Measurements from ENCODE around the gene VIT. TPM values are rescaled to one million over a fixed set of nuclear protein-coding genes. Genes with fewer than 3 reads are reported as not detected.

Gene VIT
- total RNA-seq, 4 donors from 2014 or later: 21.3 to 42.7 (median 28.9) TPM

- ATAC-seq: no peak
- Histone ChIP-seq H3K27ac (no peak overlapping the region), H3K4me1 (no peaks in the 10 kb centered on the region), H3K27me3 (no peaks in the 10 kb centered on the region), H3K4me3 (no peak overlapping the region), H3K9me3 (no peaks in the 10 kb centered on the region), H3K36me3 (no peaks in the 10 kb centered on the region)
- TF ChIP-seq EP300 (IDR thresholded peaks at IDR 0.05) (no peak), POLR2AphosphoS5 (IDR thresholded peaks at IDR 0.05) (no peak), CTCF (IDR thresholded peaks at IDR 0.05) (no peak), POLR2A (IDR thresholded peaks at IDR 0.05) (no peak)
- 92 to 100% methylated on average over 2 of the region's 2 CpGs for WGBS, 2 donors (ENCODE audit: low coverage in 1 of 2)
Observed at GRCh38 chr2:36834203-36834602, 137.7 kb downstream of the VIT start.

- WGBS, 2 donors (ENCODE audit: low coverage in 1 of 2): 35 to 51% methylated on average over 4 to 5 of the region's 5 CpGs
- no peak for TF ChIP-seq EP300 (IDR thresholded peaks at IDR 0.05)
- TF ChIP-seq POLR2AphosphoS5 (IDR thresholded peaks at IDR 0.05): no peak
- no peak for TF ChIP-seq CTCF (IDR thresholded peaks at IDR 0.05)
- TF ChIP-seq POLR2A (IDR thresholded peaks at IDR 0.05): no peak
Observed at GRCh38 chr2:36834731-36835524, 138.4 kb downstream of the VIT start.

GRCh38 chr2:36839976-36840617 lies 143.6 kb downstream of the VIT start:
- H3K9me3 ChIP-seq: no peaks in the 10 kb centered on the region
- no peaks in the 10 kb centered on the region for H3K27me3 ChIP-seq
- TF ChIP-seq EP300 (IDR thresholded peaks at IDR 0.05) (no peak), POLR2A (IDR thresholded peaks at IDR 0.05) (no peak), POLR2AphosphoS5 (IDR thresholded peaks at IDR 0.05) (no peak), CTCF (IDR thresholded peaks at IDR 0.05) (no peak)
- H3K4me1 ChIP-seq: no peaks in the 10 kb centered on the region
- H3K4me3 ChIP-seq: no peak overlapping the region
- H3K27ac ChIP-seq: no peak overlapping the region
- ATAC-seq: no peak
- WGBS, 2 donors (ENCODE audit: low coverage in 1 of 2): 64 to 79% methylated on average over 3 of the region's 4 CpGs
- H3K36me3 ChIP-seq: peaks cover 0 to 20% of the 10 kb centered on the region in 2 donors

More at GRCh38 chr2:36834731-36835524, 138.4 kb downstream of the VIT start:
- no peaks in the 10 kb centered on the region for H3K36me3 ChIP-seq
- no peaks in the 10 kb centered on the region for H3K27me3 ChIP-seq
- no peak overlapping the region for H3K27ac ChIP-seq
- no peak for ATAC-seq
- no peaks in the 10 kb centered on the region for H3K4me1 ChIP-seq
- no peaks in the 10 kb centered on the region for H3K9me3 ChIP-seq
- H3K4me3 ChIP-seq: no peak overlapping the region

GRCh38 chr2:36843838-36844237 lies 147.3 kb downstream of the VIT start:
- no peaks in the 10 kb centered on the region for H3K27me3 ChIP-seq
- ATAC-seq: no peak
- no peak for TF ChIP-seq POLR2A (IDR thresholded peaks at IDR 0.05)
- TF ChIP-seq CTCF (IDR thresholded peaks at IDR 0.05): no peak
- no peak for TF ChIP-seq EP300 (IDR thresholded peaks at IDR 0.05)
- TF ChIP-seq POLR2AphosphoS5 (IDR thresholded peaks at IDR 0.05): no peak

GRCh38 chr2:36849265-36849664 lies 152.8 kb downstream of the VIT start:
- no peak overlapping the region for H3K27ac ChIP-seq
- no peaks in the 10 kb centered on the region for H3K27me3 ChIP-seq
- ATAC-seq: no peak
- TF ChIP-seq EP300 (IDR thresholded peaks at IDR 0.05) (no peak), CTCF (IDR thresholded peaks at IDR 0.05) (no peak), POLR2AphosphoS5 (IDR thresholded peaks at IDR 0.05) (no peak), POLR2A (IDR thresholded peaks at IDR 0.05) (no peak)
- 95 to 98% methylated on average over 6 to 8 of the region's 8 CpGs for WGBS, 2 donors (ENCODE audit: low coverage in 1 of 2)
- no peaks in the 10 kb centered on the region for H3K4me1 ChIP-seq
- peaks cover 5 to 68% of the 10 kb centered on the region in 2 donors for H3K36me3 ChIP-seq
- H3K9me3 ChIP-seq: no peaks in the 10 kb centered on the region
- no peak overlapping the region for H3K4me3 ChIP-seq

More at GRCh38 chr2:36843838-36844237, 147.3 kb downstream of the VIT start:
- H3K9me3 ChIP-seq: no peaks in the 10 kb centered on the region
- H3K36me3 ChIP-seq: peaks cover 0 to 41% of the 10 kb centered on the region in 2 donors
- no peaks in the 10 kb centered on the region for H3K4me1 ChIP-seq
- no peak overlapping the region for H3K27ac ChIP-seq
- H3K4me3 ChIP-seq: no peak overlapping the region
